Smooth muscle cell of bladder (primary cell): ENCODE results near the gene CCDC81. TPM values are rescaled to one million over a fixed set of nuclear protein-coding genes. Genes with fewer than 3 reads are reported as not detected.

Source experiments
- total RNA-seq: library from RNA; depleted of rRNA; stranded (reverse); fragments of >200 nt; gene quantifications from 2 replicates; pipeline ENCODE4 v1.2.3, GENCODE V29; 2014

Gene CCDC81
- total RNA-seq: 0.55 and 0.85 TPM in 2 replicates

GRCh38 chr11:86374586-86374985, at the start of gene CCDC81:
TSS of gene CCDC81 (plus strand) at chr11:86374887. CDS start at chr11:86375164, 277 bp downstream.

Other genes starting within 250 kb of the CCDC81 start
- 13.9 and 17.8 TPM in 2 replicates for gene EED, start 130.1 kb upstream of the CCDC81 start, total RNA-seq
- 59.1 and 74.7 TPM in 2 replicates for gene HIKESHI, start 72.6 kb upstream of the CCDC81 start, total RNA-seq